ENCODE data around the gene CYTH3. TPM values are rescaled to one million over a fixed set of nuclear protein-coding genes. Genes with fewer than 3 reads are reported as not detected.

Gene CYTH3
- total and polyA plus RNA-seq, 2 donors (not counting 1 experiment from before 2014, with no cell fraction given), result 39.1 to 73.3 TPM

DNA sequence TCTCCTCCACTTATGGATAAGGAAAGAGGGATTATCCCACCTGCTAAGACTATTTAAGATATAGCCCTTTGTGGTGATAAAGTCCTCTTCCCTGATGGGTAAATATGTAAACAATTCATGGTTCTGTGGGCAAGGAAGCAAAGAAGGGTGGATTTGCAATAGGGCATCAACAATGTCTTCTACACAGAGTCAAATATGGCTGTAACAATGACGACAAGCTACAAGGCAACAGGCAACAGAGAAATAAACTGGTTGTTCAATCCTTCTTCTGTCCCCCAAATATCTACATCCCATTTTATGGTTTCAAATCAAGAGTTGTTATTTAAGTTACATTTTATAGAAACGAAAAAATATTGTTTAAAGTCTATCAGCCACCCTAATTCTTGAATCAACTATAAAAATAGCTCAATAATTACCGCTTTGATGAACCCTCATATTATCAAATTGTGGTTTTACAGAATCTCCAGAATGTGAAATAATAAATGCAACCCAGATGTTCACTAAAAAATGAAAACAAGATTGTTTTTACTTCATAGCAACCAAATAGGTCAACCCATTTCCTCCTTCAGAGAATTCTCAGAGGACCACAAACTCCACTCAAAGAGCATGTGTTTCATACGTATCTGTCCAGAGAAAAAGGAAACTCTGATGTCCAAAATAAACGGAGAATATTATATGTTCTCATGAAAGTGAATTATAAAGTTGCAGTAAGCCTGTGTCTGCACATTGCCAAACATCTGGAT, 13.8 kb downstream of the CYTH3 start:
- Histone ChIP-seq H2AFZ (ENCODE audit: low read length) (no peak overlapping the region), H3K27me3 (ENCODE audit: control insufficient read depth, insufficient read depth, low read length) (no peaks in the 10 kb centered on the region), H3K36me3 (ENCODE audit: control insufficient read depth, insufficient read depth, low read length) (no peaks in the 10 kb centered on the region), H3K9ac (ENCODE audit: insufficient read depth, low read length) (peak overlapping the region; percentile 27), H3K9me3 (ENCODE audit: control insufficient read depth, insufficient read depth, low read depth, low read length) (no peaks in the 10 kb centered on the region), H3K4me1 (ENCODE audit: control insufficient read depth, extremely low read depth, insufficient read depth, low read length) (peaks cover 47% of the 10 kb centered on the region), H3K4me2 (ENCODE audit: extremely low read depth, insufficient read depth, low read length) (peak overlapping the region; percentile 78), H4K20me1 (ENCODE audit: control insufficient read depth, extremely low read depth, insufficient read depth, low read length) (no peaks in the 10 kb centered on the region), H3K4me3 (replicated peaks in 1 of 4; ENCODE audit: control extremely low read depth in 1 of 4, insufficient read depth in 1 of 4, low read depth in 3 of 4, low read length in 4 of 4) (peak overlapping the region in 2 of 4 experiments; percentile 8 to 17), H3K27ac (ENCODE audit: insufficient read depth, low read length) (peak overlapping the region; percentile 83), H3K79me2 (ENCODE audit: control insufficient read depth, insufficient read depth, low read length) (peaks cover 80% of the 10 kb centered on the region)
- DNase-seq (ENCODE audit: low read depth in 2 of 2), result peak; percentile 85 to 88
- TF ChIP-seq, protein P1, sequence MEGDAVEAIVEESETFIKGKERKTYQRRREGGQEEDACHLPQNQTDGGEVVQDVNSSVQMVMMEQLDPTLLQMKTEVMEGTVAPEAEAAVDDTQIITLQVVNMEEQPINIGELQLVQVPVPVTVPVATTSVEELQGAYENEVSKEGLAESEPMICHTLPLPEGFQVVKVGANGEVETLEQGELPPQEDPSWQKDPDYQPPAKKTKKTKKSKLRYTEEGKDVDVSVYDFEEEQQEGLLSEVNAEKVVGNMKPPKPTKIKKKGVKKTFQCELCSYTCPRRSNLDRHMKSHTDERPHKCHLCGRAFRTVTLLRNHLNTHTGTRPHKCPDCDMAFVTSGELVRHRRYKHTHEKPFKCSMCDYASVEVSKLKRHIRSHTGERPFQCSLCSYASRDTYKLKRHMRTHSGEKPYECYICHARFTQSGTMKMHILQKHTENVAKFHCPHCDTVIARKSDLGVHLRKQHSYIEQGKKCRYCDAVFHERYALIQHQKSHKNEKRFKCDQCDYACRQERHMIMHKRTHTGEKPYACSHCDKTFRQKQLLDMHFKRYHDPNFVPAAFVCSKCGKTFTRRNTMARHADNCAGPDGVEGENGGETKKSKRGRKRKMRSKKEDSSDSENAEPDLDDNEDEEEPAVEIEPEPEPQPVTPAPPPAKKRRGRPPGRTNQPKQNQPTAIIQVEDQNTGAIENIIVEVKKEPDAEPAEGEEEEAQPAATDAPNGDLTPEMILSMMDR (conservative IDR thresholded peaks at IDR 0.05 in 1 of 2, IDR thresholded peaks at IDR 0.05 in 1 of 2; ENCODE audit: low read depth in 1 of 2, low read length in 2 of 2), result no peak
- TF ChIP-seq EZH2 (IDR thresholded peaks at IDR 0.05; ENCODE audit: low read length, missing control alignments), result no peak

DNA sequence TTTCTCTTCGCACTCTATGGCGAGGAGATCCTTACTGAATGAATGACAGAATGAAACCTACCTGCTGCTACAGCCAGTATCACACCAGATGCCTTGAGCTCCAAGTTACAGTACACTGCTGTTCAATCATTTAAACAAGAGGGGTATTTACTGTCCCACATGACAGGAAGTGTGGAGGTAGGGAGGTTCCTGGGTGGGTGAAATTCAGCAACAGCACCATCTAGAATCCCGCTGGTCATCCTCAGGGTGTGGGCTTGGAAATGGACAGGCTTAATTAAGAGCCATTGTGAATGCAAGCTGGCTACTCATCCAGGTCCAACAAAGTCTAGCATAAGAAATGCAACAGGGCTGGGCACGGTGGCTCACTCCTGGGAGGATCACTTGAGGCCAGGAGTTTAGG, 14.7 kb downstream of the CYTH3 start:
- H3K4me1 ChIP-seq (ENCODE audit: control insufficient read depth, extremely low read depth, insufficient read depth, low read length), result peaks cover 46% of the 10 kb centered on the region
- peak overlapping the region; percentile 79 for H3K27ac ChIP-seq (ENCODE audit: insufficient read depth, low read length)
- peaks cover 79% of the 10 kb centered on the region for H3K79me2 ChIP-seq (ENCODE audit: control insufficient read depth, insufficient read depth, low read length)
- H4K20me1 ChIP-seq (ENCODE audit: control insufficient read depth, extremely low read depth, insufficient read depth, low read length), result no peaks in the 10 kb centered on the region
- no peak overlapping the region for H2AFZ ChIP-seq (ENCODE audit: low read length)
- TF ChIP-seq, protein P1 (conservative IDR thresholded peaks at IDR 0.05 in 1 of 2, IDR thresholded peaks at IDR 0.05 in 1 of 2; ENCODE audit: low read depth in 1 of 2, low read length in 2 of 2), result no peak
- TF ChIP-seq EZH2 (IDR thresholded peaks at IDR 0.05; ENCODE audit: low read length, missing control alignments), result no peak
- no peaks in the 10 kb centered on the region for H3K36me3 ChIP-seq (ENCODE audit: control insufficient read depth, insufficient read depth, low read length)
- H3K4me2 ChIP-seq (ENCODE audit: extremely low read depth, insufficient read depth, low read length), result no peak overlapping the region
- H3K9ac ChIP-seq (ENCODE audit: insufficient read depth, low read length), result no peak overlapping the region
- no peak for DNase-seq (ENCODE audit: low read depth in 2 of 2)
- no peak overlapping the region for H3K4me3 ChIP-seq (replicated peaks in 1 of 4; ENCODE audit: control extremely low read depth in 1 of 4, insufficient read depth in 1 of 4, low read depth in 3 of 4, low read length in 4 of 4)
- H3K9me3 ChIP-seq (ENCODE audit: control insufficient read depth, insufficient read depth, low read depth, low read length), result no peaks in the 10 kb centered on the region
- no peaks in the 10 kb centered on the region for H3K27me3 ChIP-seq (ENCODE audit: control insufficient read depth, insufficient read depth, low read length)

DNA sequence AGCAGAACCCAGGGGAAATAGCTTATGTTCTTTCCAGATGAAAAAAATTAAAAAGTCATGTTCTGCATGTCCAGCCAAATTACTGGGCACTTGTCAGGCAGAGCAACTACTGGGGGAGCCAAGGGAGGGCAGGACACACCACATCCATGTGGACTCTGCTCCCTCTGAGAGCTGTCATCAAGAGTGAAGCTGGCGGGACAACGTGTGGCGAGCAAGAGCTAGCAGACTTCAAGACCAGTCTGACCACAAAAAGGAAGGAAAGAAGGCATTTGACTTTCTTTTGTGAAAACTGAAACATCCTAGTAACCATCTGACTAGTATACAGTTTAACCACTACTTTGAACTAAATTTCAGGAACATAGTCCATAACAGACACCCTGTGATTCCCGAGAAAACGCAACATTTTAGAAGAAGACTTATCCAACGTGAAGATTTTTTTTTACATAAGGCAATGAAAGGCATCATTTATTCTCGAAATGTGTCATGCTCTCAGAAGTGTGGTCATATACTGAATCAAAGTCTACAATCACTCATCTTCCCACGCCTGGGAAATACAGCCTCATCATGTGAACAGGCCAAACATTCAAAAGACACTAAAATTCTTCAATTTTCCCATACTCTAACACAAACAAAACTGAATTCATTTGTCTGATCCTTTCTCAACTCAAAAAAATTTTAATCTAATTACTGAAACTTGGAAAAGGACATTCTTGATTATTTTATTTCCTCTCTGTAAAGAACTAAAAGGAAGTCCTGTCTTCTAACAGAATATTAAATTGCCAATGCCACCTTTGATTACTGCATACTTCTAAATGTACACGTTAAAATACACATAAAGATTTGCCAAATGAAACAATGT, 15.5 kb downstream of the CYTH3 start:
- Histone ChIP-seq H3K79me2 (ENCODE audit: control insufficient read depth, insufficient read depth, low read length) (peaks cover 71% of the 10 kb centered on the region), H3K4me3 (replicated peaks in 1 of 4; ENCODE audit: control extremely low read depth in 1 of 4, insufficient read depth in 1 of 4, low read depth in 3 of 4, low read length in 4 of 4) (no peak overlapping the region), H3K4me2 (ENCODE audit: extremely low read depth, insufficient read depth, low read length) (peak overlapping the region; percentile 77), H3K27me3 (ENCODE audit: control insufficient read depth, insufficient read depth, low read length) (no peaks in the 10 kb centered on the region), H3K9me3 (ENCODE audit: control insufficient read depth, insufficient read depth, low read depth, low read length) (no peaks in the 10 kb centered on the region), H4K20me1 (ENCODE audit: control insufficient read depth, extremely low read depth, insufficient read depth, low read length) (no peaks in the 10 kb centered on the region), H3K9ac (ENCODE audit: insufficient read depth, low read length) (peak overlapping the region; percentile 36), H3K27ac (ENCODE audit: insufficient read depth, low read length) (peak overlapping the region; percentile 79), H3K4me1 (ENCODE audit: control insufficient read depth, extremely low read depth, insufficient read depth, low read length) (peaks cover 39% of the 10 kb centered on the region), H3K36me3 (ENCODE audit: control insufficient read depth, insufficient read depth, low read length) (no peaks in the 10 kb centered on the region), H2AFZ (ENCODE audit: low read length) (no peak overlapping the region)
- TF ChIP-seq EZH2 (IDR thresholded peaks at IDR 0.05; ENCODE audit: low read length, missing control alignments), result no peak
- TF ChIP-seq, protein P1 (conservative IDR thresholded peaks at IDR 0.05 in 1 of 2, IDR thresholded peaks at IDR 0.05 in 1 of 2; ENCODE audit: low read depth in 1 of 2, low read length in 2 of 2), result no peak
- DNase-seq (ENCODE audit: low read depth in 2 of 2), result peak; percentile 47 to 80

All from fibroblast of lung (primary cell).